ENCODE data around the gene LKAAEAR1.

Gene LKAAEAR1

GRCh38 chr20:64077876-64078551 lies 6.2 kb downstream of the LKAAEAR1 start:
- peak in 1 of 3 donors; percentile 47 for DNase-seq

- no peak for DNase-seq
Observed at GRCh38 chr20:64077541-64077875, 6.7 kb downstream of the LKAAEAR1 start.

GRCh38 chr20:64077094-64077493 lies 7.1 kb downstream of the LKAAEAR1 start:
- peak; percentile 38 to 71 (median 55) for DNase-seq

GRCh38 chr20:64076061-64076997 lies 7.9 kb downstream of the LKAAEAR1 start:
- no peak for DNase-seq

- DNase-seq: no peak
Observed at GRCh38 chr20:64075556-64075955, 8.6 kb downstream of the LKAAEAR1 start.

GRCh38 chr20:64074963-64075362 lies 9.2 kb downstream of the LKAAEAR1 start:
- DNase-seq: no peak

- DNase-seq: no peak
Observed at GRCh38 chr20:64074184-64074789, 9.9 kb downstream of the LKAAEAR1 start.

- no peak for DNase-seq
Observed at GRCh38 chr20:64073476-64074183, 10.6 kb downstream of the LKAAEAR1 start.

GRCh38 chr20:64072498-64073063 lies 11.6 kb downstream of the LKAAEAR1 start:
- DNase-seq: no peak

GRCh38 chr20:64071341-64072332 lies 12.6 kb downstream of the LKAAEAR1 start:
- no peak for DNase-seq

- DNase-seq: no peak
Observed at GRCh38 chr20:64070244-64070993, 13.8 kb downstream of the LKAAEAR1 start.

- peak in 2 of 3 donors; percentile 48 to 59 for DNase-seq
Observed at GRCh38 chr20:64069614-64070243, 14.5 kb downstream of the LKAAEAR1 start.

- no peak for DNase-seq
Observed at GRCh38 chr20:64069209-64069613, 15.0 kb downstream of the LKAAEAR1 start.

GRCh38 chr20:64068386-64069208 lies 15.6 kb downstream of the LKAAEAR1 start:
- DNase-seq: no peak

GRCh38 chr20:64067733-64068307 lies 16.4 kb downstream of the LKAAEAR1 start:
- no peak for DNase-seq

- peak in 1 of 3 donors; percentile 25 for DNase-seq
Observed at GRCh38 chr20:64067005-64067632, 17.1 kb downstream of the LKAAEAR1 start.

- peak in 1 of 3 donors; percentile 57 for DNase-seq
Observed at GRCh38 chr20:64065974-64066343, 18.2 kb downstream of the LKAAEAR1 start.

All from suppressor macrophage treated with lipopolysaccharide for 1 hour (primary cell).